HG02973 (cell line): ENCODE results near the gene CCDC136.

ENCODE experiments used
- ATAC-seq: cut with Tn5 transposase; IDR thresholded peaks from one replicate; pipeline ENCODE4 v1.9.1; 2021; ENCODE audit warnings: moderate library complexity; ENCODE audit not compliant: unreplicated experiment

Gene CCDC136

DNA sequence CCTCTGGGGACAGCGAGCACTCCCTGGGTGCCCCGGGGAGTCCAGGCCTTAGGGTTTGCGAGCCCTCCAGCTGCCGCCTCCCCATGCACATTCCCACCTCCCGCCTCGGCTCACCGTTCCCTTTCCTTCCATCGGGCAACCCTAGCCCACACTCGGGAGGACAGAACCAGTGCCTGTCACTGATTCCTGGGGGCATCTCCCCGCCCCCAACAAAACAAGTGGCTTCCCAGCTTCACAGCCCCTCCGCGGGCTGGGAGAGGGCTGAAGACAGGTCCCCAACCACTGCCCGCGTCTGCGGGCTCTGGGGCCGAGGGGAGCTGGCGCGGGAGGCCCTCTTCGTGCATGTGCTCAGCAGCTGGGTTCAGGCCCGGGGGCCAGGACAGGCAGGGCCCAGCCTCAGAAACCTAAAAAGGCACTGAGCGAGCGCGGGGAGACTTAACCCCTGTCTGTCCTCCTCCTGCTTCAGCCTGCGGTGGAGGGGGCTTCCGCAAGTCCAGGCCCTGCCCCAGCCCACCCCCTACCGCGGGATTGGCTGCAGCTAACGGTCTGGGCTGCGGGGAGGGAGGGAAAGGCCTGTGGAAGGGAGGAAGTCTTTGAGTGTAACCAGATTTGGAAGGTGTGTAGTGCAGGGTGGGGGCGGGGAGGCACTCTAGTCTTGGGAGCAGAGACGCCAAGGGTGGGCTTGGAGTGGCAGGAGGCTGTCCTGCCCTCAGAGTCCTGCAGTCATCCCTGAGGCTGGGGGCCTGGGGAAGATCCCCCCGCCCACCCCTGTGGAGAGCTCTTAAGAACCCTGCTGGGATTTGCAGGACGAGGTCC is 39.6 kb downstream of the CCDC136 start:
- no peak for ATAC-seq

DNA sequence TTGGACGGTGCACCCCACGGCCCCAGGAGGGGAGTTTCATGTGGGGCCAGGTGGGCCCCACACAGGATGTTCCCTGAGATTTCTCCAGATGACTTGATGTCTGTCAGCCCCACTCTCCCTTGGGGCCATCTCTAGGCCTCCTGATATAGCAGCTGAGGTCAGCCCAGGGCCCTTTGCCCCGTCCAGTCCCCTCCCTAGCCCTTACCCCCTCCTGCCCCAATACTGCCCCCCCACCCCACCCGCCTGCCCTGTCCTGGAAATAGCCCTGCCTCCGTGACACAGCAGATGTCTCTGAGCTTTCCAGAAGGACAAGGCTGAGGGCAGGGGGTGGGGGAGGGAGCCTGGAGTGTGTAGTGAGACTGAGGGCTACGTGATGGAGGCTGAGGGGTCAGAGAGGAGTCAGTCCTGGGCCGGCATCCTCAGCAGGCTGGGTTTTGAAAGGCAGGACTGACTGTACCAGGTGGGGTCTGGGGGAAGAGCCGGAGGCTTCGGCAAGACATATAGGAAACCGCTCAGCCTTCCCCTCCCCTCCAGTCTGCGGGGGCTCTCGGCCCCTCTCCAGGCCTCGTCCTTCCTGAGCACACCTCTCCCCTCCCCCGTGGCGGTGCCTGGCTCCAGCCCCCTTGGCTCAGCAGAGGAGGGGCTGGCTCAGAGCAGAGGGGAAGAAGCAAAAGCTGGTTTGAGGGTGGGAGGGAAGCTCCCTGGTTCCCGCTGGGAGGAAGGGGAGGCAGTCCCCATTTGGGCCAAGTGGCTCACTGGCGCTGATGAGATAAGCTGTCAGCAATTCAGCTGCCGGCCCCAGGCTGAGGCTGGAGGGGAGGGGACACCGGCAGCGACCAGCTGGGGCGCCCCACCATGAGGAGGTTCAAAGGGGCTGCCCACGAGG is 40.5 kb downstream of the CCDC136 start:
- no peak for ATAC-seq

DNA sequence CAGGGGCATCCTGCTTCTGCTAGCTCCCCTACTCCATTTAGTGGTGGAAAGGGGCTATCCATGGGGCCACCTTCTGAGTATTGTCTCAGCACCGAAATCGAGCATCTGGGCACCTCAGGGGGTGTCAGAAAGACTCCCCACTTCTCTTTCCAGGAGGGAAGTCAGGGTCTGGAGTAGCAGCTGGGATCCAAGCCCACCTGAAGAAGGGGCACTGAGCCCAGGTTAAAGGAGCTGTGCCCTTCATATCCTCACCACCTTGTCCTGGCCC is 41.0 kb downstream of the CCDC136 start:
- no peak for ATAC-seq

DNA sequence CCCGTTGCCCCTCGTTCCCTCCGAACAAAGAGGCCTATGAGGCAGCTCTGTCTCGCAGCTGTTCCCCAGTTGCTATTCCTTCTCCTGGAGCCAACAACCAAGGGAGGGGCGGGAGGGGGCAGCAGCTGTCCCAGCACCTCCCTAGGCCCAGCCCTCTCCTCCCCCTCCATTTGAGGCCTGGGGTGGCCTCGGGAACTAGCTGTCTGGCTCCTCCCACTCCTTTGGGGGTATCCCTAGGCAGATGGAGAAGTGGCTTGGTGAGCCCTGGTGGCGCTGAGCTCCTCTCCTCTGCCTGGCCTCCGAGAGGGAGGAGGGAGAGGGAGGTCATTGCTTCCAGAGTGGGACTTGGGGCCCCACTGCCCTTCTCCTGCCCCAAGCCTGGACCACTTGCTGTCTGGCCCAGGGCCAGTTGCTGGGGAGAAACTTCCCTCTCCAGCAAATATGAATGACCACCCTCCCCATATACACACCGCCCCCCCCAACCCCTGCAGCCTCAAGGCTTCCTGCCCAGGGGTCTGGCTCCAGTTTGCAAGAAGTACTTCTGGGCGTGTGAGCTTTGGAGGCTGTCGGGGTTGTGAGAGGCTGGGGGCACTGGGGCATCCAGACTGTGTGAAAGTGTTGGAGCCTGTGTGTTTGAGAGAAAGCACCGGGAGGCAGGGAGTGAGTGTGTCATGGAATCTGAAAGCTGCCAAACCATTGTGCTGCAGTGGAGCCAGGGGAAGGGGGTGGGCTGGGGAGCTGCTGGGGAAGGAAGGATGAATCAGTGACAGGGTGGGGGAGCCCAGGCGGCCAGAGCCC is 41.6 kb downstream of the CCDC136 start:
- ATAC-seq: no peak

DNA sequence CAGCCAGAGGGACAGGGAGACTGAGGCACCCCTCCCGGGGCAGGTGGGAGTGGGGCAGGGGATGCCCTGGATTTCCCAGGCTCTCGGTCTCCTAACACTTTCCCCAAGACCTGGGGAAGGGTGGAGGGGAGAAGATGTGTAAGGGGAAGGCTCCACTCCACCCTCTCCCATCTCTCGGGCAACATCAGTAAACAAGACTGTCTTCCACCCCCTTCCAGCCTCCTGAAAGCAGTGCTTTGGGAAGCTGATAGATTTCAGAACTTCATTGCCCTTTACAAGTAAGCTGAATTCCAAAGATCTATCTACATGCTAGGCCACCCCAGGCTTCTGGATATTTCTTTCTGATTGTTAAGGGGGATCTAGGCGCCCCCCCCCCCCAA is 42.2 kb downstream of the CCDC136 start:
- ATAC-seq: no peak

DNA sequence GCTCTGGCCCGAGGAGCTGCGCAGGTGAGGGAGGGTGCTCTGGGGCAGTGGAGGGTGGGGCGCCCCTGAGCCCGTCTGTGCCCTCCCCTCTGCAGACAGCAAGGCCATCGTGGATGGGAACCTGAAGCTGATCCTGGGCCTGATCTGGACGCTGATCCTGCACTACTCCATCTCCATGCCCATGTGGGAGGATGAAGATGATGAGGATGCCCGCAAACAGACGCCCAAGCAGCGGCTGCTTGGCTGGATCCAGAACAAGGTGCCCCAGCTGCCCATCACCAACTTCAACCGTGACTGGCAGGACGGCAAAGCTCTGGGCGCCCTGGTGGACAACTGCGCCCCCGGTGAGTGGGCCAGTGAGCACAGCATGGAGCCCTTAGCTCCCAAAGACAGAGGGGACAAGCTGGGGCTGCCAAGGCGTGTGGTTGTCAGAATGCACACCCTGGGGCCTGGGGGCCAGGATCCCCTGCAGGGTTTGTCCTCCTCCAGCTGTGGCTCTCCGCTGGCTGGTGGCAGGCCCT is 43.5 kb downstream of the CCDC136 start:
- no peak for ATAC-seq

DNA sequence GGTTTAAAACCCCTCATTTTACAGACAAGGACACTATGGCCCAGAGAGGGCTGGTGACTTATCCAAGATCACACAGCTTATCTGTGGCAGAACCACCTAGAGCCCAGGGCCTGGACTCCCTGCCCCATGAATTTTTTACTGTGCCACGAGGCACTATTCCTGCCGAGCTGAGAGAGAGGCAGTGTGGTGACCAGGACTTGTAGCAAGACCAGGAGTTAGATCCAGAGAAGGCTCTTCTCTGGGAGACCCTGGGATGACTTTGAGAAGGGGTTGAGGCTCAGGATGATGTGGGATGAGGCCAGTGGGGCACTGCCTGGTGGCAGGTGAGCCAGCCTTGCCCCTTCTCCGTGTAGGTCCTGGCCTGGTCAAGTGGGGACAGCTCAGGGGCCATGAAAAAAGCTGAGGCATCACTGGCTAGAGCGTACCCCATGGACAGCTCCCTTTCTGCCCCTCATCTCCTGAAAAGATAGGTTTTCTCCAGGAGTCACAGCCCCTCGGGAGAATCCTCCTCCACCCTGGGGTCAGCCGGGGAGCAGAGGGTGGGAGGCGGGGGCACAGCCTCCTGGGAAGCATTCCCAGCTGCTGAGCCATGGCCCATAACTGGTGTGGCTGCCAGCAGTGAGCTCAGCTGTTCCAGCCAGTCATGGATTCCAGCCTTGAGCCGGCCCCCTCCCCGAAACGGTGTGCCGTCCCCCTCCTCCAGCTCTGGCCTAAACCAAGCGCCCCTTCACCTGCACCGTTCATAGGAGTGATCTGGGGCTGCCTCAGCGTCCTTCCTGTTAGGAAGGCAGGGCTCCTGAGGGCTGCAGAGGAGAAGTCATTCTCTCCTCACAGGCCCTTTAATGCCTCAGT is 44.2 kb downstream of the CCDC136 start:
- ATAC-seq: no peak

DNA sequence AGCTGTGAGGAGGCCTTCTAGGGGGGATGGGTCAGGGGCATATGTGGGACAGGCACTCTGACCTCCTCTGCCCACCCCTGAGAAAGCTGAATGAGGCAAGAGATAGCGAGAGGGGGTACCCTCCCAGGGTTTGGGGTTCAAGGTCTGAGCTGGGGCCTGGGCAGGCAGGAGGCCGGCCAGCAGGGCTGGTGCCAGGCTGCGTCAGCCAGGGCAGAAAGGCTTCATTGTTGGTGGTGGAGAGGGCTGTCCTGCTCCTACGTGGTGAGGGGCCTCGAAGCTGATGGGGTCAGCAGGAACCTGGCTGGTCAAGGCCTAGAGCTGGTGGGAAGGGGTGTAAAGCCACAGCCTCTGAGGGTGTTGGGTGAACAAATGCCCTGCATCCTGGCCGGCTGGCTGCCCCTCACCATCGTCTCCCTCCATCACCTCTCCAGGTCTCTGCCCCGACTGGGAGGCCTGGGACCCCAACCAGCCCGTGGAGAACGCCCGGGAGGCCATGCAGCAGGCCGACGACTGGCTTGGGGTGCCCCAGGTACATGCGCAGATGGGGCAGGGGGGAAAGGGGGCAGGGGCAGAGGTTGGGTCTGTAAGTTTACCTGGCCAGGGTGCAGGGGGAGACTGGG is 45.1 kb downstream of the CCDC136 start:
- no peak for ATAC-seq

DNA sequence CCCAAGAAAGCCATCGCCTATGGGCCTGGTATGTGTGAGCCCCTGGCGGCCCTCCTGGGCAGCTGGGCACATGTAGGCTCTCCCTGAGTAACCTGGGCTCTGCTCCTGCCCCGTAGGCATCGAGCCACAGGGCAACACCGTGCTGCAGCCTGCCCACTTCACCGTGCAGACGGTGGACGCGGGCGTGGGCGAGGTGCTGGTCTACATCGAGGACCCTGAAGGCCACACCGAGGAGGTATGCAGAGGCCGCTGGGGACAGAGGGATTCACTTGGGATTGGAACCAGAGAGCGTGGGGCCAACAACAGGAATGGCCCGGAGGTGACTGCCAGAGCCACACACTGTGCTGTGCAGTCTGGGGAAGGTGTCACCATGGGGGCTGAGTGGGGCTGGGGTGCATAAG is 45.8 kb downstream of the CCDC136 start:
- ATAC-seq: no peak

DNA sequence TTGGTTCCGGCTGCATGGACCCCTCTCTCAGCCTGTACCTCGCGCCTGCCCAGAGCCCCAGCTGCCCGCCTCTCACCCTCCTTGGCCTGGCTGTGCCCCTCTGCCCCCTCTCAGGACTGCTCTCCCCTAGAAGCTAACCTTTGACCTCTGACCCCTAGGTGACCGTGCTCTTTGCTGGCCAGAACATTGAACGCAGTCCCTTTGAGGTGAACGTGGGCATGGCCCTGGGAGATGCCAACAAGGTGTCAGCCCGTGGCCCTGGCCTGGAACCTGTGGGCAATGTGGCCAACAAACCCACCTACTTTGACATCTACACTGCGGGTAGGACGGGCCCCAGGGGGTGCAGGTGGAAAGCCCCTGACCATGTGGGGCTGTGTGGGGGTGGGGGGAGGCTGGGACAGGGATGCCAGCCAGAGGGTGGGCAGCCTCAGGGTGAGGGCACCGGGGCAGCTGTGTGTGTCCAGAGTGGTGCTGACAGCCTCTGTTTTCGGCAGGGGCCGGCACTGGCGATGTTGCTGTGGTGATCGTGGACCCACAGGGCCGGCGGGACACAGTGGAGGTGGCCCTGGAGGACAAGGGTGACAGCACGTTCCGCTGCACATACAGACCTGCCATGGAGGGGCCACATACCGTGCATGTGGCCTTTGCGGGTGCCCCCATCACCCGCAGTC is 46.5 kb downstream of the CCDC136 start:
- no peak for ATAC-seq

DNA sequence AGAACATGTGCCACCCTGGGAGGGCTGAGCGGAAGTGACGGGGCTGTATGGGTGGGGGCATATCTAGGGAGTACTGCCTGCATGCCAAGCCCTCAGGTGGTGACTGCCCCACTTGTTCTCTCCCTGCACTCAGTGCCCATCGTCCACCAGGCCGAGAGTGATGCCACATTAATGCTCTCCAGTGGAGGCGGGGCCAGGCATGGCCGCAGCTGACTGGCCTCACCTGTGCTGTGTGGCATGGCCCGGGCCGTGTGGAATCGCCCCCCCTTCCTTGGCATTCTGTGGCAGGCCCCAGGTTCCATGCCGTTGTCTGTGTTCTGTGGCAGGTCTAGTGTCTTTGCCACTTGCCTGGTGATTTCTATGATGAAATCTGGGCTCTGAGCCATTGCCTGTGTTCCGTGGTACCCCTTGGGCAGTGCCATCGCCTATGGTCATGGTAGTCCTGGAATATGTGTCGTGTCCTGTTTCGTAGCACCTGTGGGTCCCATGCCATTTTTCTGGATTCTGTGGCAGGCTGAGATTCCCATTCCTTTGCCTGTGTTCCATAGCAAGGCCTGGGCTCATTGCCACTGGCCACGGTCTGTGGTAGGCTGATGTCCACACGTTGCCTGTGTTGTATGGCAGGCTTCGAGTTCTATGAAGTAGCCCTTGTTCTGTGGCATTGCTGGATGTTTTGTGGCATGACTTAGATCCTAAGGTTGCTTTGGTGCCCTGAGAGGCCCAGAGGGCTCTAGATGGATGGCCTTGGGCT is 47.4 kb downstream of the CCDC136 start:
- no peak for ATAC-seq

DNA sequence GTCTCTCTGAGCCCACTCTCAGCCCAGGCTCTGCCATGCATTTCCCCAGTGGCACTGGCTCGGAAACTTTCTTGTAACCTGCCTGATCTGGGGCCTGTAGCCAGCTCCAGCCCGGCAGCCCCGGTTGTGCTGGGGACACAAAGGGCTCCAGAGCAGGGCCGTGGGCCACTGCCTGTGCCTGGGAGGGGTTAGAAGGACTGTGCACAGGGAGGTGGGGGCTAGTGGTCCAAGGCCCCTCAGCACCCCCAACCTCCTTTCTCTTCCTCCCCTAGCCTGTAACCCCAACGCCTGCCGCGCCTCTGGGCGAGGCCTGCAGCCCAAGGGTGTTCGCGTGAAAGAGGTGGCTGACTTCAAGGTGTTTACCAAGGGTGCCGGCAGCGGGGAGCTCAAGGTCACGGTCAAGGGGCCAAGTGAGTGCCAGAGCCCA is 48.0 kb downstream of the CCDC136 start:
- ATAC-seq: no peak

DNA sequence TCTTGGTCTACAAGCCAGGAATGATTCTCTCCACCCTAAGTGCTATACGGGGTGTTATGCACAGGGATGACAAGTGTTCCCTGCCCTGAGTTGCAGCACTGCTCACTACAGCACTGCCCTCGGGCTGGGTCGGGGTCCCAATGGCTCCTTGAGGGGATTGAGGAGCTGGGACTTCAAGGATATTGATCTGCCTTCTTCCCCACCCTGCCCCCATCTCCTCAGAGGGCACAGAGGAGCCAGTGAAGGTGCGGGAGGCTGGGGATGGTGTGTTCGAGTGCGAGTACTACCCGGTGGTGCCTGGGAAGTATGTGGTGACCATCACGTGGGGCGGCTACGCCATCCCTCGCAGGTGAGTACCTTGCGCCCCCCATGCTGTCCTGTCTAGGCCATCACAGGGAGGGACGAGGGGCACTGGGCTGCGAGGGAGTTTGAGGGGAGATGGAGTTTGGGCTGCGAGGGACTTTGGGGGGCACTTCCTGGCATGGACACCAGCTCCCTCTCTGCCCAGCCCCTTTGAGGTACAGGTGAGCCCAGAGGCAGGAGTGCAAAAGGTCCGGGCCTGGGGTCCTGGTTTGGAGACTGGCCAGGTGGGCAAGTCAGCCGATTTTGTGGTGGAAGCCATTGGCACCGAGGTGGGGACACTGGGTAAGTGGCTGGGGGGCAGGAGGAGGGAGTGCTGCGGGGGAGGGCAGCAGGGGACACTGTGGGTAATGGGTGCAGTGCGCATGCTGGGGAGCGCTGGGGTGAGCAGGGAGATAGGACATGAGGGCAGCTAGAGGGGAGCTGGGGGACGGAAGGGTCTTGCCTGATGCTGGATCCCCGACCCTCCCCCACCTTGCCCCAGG is 48.8 kb downstream of the CCDC136 start:
- ATAC-seq: no peak

DNA sequence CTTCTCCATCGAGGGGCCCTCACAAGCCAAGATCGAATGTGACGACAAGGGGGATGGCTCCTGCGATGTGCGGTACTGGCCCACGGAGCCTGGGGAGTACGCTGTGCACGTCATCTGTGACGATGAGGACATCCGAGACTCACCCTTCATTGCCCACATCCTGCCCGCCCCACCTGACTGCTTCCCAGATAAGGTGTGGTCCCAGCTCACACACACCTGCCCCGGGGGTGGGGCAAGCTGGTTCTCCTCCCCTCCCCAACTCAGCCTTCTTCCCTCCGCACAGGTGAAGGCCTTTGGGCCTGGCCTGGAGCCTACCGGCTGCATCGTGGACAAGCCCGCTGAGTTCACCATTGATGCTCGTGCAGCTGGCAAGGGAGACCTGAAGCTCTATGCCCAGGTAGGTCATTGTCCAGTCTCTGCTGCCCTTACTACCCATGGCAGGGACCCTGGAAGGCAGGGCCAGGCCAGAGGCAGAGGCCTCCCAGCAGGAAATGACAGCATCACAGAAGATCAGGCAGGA is 49.5 kb downstream of the CCDC136 start:
- ATAC-seq: no peak

DNA sequence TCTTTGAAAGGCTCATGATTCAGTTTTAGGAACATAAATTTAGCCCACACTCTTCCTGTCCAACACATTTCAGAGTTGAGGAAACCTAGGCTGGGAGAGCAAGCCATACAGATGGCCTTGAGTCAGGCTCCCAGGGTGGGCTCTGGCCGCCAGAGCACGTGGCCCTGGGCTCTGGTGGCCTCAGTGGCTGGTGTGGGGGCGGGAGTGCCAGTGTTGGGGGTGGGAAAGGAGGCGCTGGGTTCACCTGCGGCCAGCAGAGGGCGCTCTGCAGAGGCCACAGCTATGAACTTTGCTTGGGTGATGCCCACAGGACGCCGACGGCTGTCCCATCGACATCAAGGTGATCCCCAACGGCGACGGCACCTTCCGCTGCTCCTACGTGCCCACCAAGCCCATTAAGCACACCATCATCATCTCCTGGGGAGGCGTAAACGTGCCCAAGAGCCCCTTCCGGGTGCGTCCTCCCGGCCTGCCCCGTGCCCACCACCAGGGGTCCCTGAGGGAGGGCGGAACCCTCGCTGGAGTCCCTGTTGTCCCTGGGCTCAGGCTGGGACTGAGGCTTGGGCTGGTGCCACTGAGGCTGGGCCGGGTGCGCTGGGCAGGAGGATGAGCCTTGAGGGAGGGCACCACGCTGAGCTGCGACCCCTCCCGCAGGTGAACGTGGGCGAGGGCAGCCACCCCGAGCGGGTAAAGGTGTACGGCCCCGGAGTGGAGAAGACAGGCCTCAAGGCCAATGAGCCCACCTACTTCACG is 50.3 kb downstream of the CCDC136 start:
- no peak for ATAC-seq

DNA sequence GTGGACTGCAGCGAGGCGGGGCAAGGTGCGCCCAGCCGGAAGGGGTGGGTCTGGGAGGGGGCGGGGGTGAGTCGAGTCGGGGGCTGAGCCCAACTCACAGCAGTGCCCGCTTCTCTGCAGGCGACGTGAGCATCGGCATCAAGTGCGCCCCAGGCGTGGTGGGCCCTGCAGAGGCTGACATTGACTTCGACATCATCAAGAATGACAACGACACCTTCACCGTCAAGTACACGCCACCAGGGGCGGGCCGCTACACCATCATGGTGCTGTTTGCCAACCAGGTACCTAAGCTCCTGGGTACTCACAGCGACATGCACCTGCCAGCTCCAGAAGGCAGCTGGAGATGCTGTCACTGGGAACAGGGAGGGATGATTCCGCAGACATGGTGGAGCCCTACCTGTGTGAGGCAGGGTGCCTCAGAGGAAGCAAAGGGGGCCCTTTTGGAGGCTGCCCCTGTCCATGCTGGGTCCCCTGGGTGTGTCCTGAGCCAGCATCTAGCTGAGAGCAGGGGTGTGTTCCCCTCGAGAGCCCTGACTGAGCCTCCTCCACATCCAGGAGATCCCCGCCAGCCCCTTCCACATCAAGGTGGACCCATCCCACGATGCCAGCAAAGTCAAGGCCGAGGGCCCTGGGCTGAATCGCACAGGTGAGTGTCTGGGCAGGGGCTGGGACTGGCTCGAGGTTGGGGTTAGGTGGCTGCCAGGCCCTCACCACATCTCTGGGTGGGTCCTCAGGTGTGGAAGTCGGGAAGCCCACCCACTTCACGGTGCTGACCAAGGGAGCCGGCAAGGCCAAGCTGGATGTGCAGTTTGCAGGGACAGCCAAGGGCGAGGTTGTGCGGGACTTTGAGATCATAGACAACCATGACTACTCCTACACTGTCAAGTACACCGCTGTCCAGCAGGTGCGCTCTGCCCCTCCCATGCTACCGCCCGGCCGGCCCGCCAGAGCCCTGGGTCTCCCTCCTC is 51.2 kb downstream of the CCDC136 start:
- ATAC-seq: no peak
